ENCODE measurements around the gene NT5DC1.
A peak's percentile ranks its signal among the peaks of the same experiment; 100 is the strongest.

Gene NT5DC1

GRCh38 chr6:116096979-116097816 is 3.5 kb upstream of the NT5DC1 start:
- peak; percentile 88 for TF ChIP-seq CTCF (IDR thresholded peaks at IDR 0.05; ENCODE audit: poor library complexity, severe bottlenecking)
- no peak for ATAC-seq (ENCODE audit: low read depth)
- DNase-seq (ENCODE audit: low spot score) = no peak
- no peaks in the 10 kb centered on the region for H3K36me3 ChIP-seq (ENCODE audit: low read depth)
- H3K27ac ChIP-seq (ENCODE audit: poor library complexity, severe bottlenecking) = no peak overlapping the region
- H3K4me1 ChIP-seq (ENCODE audit: insufficient read depth, poor library complexity, severe bottlenecking) = peaks cover 5% of the 10 kb centered on the region
- no peak overlapping the region for H3K4me3 ChIP-seq (ENCODE audit: severe bottlenecking)
- H3K9me3 ChIP-seq (ENCODE audit: severe bottlenecking) = no peaks in the 10 kb centered on the region
- H3K27me3 ChIP-seq (ENCODE audit: insufficient read depth, poor library complexity, severe bottlenecking) = no peaks in the 10 kb centered on the region

GRCh38 chr6:116099036-116099435 is 1.6 kb upstream of the NT5DC1 start:
- Histone ChIP-seq H3K36me3 (ENCODE audit: low read depth) (no peaks in the 10 kb centered on the region), H3K9me3 (ENCODE audit: severe bottlenecking) (no peaks in the 10 kb centered on the region), H3K4me3 (ENCODE audit: severe bottlenecking) (no peak overlapping the region), H3K27me3 (ENCODE audit: insufficient read depth, poor library complexity, severe bottlenecking) (no peaks in the 10 kb centered on the region), H3K4me1 (ENCODE audit: insufficient read depth, poor library complexity, severe bottlenecking) (peaks cover 5% of the 10 kb centered on the region), H3K27ac (ENCODE audit: poor library complexity, severe bottlenecking) (no peak overlapping the region)
- DNase-seq (ENCODE audit: low spot score) (no peak), ATAC-seq (ENCODE audit: low read depth) (no peak)
- no peak for TF ChIP-seq CTCF (IDR thresholded peaks at IDR 0.05; ENCODE audit: poor library complexity, severe bottlenecking)

GRCh38 chr6:116101302-116101718 is 657 bp downstream of the NT5DC1 start:
- ATAC-seq (ENCODE audit: low read depth) (peak; percentile 1; the same call in 2 of the 3 replicates), DNase-seq (ENCODE audit: low spot score) (no peak)
- Histone ChIP-seq H3K4me1 (ENCODE audit: insufficient read depth, poor library complexity, severe bottlenecking) (peaks cover 10% of the 10 kb centered on the region), H3K27ac (ENCODE audit: poor library complexity, severe bottlenecking) (peak overlapping the region; percentile 78), H3K9me3 (ENCODE audit: severe bottlenecking) (no peaks in the 10 kb centered on the region), H3K36me3 (ENCODE audit: low read depth) (no peaks in the 10 kb centered on the region), H3K4me3 (ENCODE audit: severe bottlenecking) (peak overlapping the region; percentile 51), H3K27me3 (ENCODE audit: insufficient read depth, poor library complexity, severe bottlenecking) (no peaks in the 10 kb centered on the region)
- no peak for TF ChIP-seq CTCF (IDR thresholded peaks at IDR 0.05; ENCODE audit: poor library complexity, severe bottlenecking)

- ATAC-seq (ENCODE audit: low read depth) (no peak), DNase-seq (ENCODE audit: low spot score) (no peak)
- TF ChIP-seq CTCF (IDR thresholded peaks at IDR 0.05; ENCODE audit: poor library complexity, severe bottlenecking) = no peak
- H3K27ac ChIP-seq (ENCODE audit: poor library complexity, severe bottlenecking) = peak overlapping the region; percentile 78
- peak overlapping the region; percentile 51 for H3K4me3 ChIP-seq (ENCODE audit: severe bottlenecking)
- no peaks in the 10 kb centered on the region for H3K27me3 ChIP-seq (ENCODE audit: insufficient read depth, poor library complexity, severe bottlenecking)
- no peaks in the 10 kb centered on the region for H3K9me3 ChIP-seq (ENCODE audit: severe bottlenecking)
- H3K4me1 ChIP-seq (ENCODE audit: insufficient read depth, poor library complexity, severe bottlenecking) = peaks cover 13% of the 10 kb centered on the region
- H3K36me3 ChIP-seq (ENCODE audit: low read depth) = peaks cover 2% of the 10 kb centered on the region
Measured at GRCh38 chr6:116101790-116102189, 1.1 kb downstream of the NT5DC1 start.

- H3K4me1 ChIP-seq (ENCODE audit: insufficient read depth, poor library complexity, severe bottlenecking) = peaks cover 13% of the 10 kb centered on the region
- H3K27ac ChIP-seq (ENCODE audit: poor library complexity, severe bottlenecking) = no peak overlapping the region
- ATAC-seq (ENCODE audit: low read depth) (no peak), DNase-seq (ENCODE audit: low spot score) (no peak)
- no peak for TF ChIP-seq CTCF (IDR thresholded peaks at IDR 0.05; ENCODE audit: poor library complexity, severe bottlenecking)
- H3K9me3 ChIP-seq (ENCODE audit: severe bottlenecking) = no peaks in the 10 kb centered on the region
- H3K4me3 ChIP-seq (ENCODE audit: severe bottlenecking) = no peak overlapping the region
- peaks cover 11% of the 10 kb centered on the region for H3K36me3 ChIP-seq (ENCODE audit: low read depth)
- H3K27me3 ChIP-seq (ENCODE audit: insufficient read depth, poor library complexity, severe bottlenecking) = no peaks in the 10 kb centered on the region
Measured at GRCh38 chr6:116102873-116103272, 2.2 kb downstream of the NT5DC1 start.

Data from RWPE2 (cell line).